HG02571 (cell line): Measurements from ENCODE around the gene EPB41L5.
"Not testable (repeated sequence)": the region's sequence is repeated elsewhere in the genome, so short reads cannot be mapped to it uniquely, and the experiment has no call there.

Experiments
- ATAC-seq: cut with Tn5 transposase; IDR thresholded peaks from one replicate; pipeline ENCODE4 v1.9.1; 2021; ENCODE audit warnings: mild to moderate bottlenecking, moderate library complexity; ENCODE audit not compliant: unreplicated experiment

The EPB41L5 gene

DNA sequence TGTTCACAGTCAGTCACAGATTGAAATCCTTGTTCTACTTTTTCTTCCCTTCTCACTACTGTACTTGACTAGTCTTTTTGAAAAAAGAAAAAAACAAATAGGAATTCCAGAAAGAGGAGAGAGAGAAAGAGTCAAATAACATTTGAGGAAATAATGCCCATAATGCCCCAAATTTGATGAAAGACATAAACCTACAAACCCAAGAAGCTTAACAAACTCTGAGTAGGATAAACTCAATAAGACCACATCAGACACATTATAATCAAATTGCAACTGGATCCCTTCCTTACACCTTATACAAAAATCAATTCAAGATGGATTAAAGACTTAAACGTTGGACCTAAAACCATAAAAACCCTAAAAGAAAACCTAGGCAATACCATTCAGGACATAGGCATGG lies 179.4 kb downstream of the EPB41L5 start:
- no peak for ATAC-seq

- ATAC-seq = no peak
Observed at GRCh38 chr2:120195553-120195952, 182.7 kb downstream of the EPB41L5 start.

DNA sequence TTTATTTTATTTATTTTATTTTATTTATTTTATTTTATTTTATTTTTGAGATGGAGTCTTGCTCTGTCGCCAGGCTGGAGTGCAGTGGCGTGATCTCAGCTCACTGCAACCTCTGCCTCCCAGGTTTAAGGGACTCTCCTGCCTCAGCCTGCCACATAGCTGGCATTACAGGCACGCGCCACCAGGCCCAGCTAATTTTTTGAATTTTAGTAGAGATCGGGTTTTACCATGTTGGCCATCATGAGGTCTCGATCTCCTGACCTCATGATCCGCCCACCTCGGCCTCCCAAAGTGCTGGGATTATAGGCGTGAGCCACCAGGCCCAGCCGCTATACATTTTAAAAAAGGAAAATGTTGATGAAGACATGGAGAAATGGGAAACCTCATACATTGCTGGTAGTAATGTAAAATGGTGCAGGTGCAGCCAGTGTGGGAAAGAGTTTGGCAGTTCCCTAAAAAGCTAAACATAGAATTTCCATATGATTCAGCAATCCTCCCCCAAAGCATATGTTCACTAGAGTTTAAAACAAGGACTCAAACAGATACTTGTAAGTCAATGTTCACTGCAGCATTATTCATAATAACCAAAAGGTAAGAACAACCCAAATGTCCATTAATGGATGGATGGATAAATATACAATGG lies 187.1 kb downstream of the EPB41L5 start:
- ATAC-seq = not testable (repeated sequence)

- no peak for ATAC-seq
Observed at GRCh38 chr2:120203251-120204021, 190.6 kb downstream of the EPB41L5 start.

DNA sequence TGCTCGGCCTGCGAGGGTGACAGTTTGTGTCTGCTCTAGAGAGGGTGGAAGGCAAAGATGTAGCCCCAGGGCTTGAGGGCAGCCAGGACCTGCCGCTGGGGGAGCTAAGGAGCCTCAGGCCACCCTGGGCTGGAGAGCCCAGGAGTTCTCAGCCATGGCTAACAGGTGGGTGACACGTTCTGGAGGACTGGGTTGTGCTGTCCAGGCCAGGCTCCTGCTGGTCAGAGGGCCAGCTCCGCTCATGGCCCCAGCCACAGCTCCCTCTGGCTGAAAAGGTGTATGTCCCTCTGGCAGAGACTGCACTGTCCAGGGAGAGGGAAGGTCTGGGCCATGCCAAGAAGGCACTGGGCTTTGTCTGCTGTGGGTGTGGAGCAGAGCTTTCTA lies 191.1 kb downstream of the EPB41L5 start:
- no peak for ATAC-seq

DNA sequence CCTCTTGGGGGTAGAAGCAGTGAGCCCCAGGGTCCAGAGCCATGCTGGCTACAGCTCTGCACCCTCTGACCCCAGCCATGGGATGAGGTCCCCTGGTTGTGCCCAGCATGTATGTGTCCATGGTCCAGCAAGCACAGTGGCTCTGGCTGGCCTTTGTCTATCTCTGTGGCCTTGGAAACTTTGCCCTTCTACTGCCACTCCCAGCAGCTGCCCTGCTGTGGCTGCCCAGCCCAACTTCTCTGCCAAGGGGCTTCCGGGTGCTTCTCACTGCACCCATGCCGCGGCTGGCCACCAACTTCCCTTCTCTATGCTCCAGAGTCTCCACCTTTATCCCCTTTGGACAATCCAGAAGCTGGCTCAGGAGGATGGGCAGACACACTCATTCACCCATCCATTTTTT lies 191.5 kb downstream of the EPB41L5 start:
- no peak for ATAC-seq

GRCh38 chr2:120204945-120205670 lies 192.2 kb downstream of the EPB41L5 start:
- ATAC-seq = no peak

GRCh38 chr2:120206022-120206581 lies 193.2 kb downstream of the EPB41L5 start:
- ATAC-seq = no peak

GRCh38 chr2:120208381-120209353 lies 195.8 kb downstream of the EPB41L5 start:
- no peak for ATAC-seq

DNA sequence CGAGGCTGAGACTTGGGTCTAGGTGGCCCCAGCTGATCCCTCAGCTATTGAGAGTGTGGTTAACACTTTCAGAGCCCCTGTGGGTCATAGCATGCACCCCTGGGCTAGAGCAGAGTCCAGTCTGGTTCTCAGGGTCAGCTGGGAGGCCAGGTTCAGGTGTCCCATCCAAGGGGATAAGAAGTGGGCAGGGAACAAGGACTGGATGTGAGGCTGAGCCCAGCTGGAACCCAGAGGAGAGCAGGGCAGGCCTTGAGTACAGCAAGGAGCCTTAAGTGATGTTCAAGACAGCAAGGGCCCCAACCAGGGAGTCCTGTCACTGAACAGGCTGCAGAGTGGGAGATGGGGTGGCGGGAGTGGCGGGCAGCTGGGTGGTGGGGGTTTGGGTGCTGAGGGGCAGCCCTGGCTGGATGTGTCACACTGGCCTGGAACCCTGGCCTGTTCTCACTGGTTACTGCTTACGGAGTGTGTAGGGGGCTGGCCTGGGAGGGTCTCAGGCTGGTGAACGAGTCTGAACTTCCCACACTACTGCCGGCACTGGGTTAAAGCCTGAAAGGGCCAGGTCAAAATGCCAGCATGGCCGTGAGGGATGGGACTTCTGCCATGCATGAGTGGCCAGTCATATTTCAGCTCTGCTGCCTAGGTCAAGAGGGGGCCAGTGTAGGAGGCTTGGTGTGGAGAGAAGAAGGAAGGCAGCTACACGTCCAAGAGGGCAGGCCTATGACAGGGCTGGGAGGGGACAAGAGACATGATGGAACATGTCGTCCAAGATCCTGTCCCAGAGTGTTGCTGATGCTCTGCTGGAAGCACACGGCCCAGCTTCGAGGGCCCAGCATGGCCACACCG lies 196.8 kb downstream of the EPB41L5 start:
- no peak for ATAC-seq

DNA sequence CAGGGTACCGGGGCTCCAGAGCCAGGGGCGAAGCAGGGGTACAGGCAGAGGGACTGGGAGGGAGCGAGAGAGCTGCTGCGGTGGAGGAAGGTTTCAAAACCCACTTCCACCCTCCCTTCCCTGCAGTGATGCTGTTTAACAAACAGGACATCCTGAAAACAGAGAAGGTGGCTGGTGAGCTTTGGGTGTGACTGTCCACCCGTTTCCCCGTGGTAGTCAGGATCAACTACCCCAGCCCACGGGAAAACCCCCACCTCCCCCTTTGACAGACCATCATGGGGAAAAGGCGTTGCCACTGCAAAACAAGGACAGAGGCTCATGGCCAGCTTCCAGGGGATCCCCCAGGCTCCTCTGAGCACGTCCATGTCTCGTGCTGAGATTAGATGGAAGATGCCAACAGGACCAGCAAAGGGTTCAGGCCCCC lies 197.4 kb downstream of the EPB41L5 start:
- no peak for ATAC-seq

DNA sequence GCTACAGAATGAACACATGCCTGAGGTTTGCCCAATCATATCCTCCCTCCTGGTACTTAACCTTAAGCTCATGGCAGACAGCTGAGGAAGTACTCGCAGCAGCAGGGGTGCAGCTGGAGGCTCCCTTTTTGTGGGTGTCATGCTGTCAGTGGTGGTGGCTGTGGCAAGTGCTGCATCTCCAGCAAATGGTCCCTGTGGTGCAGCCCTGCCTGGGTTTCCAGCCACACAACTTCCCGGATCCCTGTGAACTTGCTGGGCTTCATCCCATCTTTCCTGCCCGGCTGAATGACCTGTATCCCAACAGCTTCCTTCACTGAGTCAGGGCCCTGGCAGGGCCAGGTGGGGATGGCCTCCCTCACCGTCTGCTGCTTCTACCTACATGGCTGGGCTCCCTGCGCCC lies 205.3 kb downstream of the EPB41L5 start:
- ATAC-seq = no peak

DNA sequence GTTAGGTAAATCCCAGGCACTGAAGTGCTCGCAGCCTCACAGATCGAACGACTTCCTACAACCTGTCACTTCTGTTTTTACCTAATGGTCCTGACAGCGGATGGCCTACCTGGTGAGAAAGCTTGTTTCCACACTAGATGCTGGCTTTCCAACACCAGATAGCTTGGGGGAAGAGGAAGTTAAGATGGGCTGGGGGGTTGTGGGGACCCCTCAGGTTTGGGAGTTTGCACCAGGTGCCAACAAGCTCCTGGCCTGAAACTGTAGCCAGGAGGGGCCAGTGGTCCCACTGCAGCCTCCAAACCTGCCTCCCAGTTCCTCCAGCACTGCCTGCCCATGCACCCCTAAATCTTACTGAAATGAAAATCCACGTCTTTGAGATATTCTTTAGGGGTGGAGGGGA lies 206.4 kb downstream of the EPB41L5 start:
- no peak for ATAC-seq

- no peak for ATAC-seq
Observed at GRCh38 chr2:120219766-120220165, 206.9 kb downstream of the EPB41L5 start.

DNA sequence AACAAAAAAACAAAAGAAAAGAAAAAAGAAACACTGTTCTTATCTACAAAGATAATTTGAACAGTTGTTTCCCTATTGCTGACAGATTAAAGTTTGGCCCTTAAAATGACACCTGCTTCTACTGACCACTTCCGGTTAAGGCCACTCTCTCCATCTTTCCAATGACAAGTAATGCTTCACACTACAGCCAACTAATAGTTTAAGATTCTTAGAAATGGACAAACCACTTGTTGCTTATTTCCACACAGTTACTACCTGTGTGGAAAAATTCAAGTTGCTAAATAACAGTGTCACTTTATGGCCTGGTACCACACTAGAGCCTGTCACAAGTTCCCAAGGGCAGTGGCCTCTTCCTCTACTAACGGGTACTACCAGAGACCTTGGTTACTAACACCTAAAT lies 207.9 kb downstream of the EPB41L5 start:
- ATAC-seq = no peak

DNA sequence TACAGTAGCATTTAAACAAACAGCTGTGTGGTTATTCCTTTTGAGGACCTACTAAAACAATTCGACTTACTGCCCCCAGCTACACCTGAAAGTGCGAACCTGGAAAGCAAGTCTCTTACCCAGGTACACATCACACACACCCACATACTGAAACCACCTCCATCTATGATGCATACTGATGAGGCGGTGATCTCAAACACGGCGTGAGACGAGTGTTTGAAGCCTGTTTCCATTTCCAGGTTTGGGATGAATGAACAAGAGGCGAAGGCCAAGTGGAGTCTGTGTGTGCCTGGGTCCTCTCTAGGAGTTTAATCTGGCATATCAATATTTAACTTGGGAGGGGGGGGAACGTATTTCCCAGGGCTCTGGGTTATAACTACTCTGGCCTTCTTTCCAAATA lies 208.7 kb downstream of the EPB41L5 start:
- no peak for ATAC-seq

- no peak for ATAC-seq
Observed at GRCh38 chr2:120222186-120223033, 209.5 kb downstream of the EPB41L5 start.

- ATAC-seq = peak; percentile 88
Observed at GRCh38 chr2:120223034-120223912, 210.4 kb downstream of the EPB41L5 start, which contains the start of gene TMEM185B. Gene TMEM185B, minus strand, starts transcription at chr2:120223400. Its CDS starts 424 bp downstream, at chr2:120222976.
